Gastrocnemius medialis (tissue), 4 donors: ENCODE measurements around the gene SCNN1G. TPM values are rescaled to one million over a fixed set of nuclear protein-coding genes. Genes with fewer than 3 reads are reported as not detected.
A peak's percentile ranks its signal among the peaks of the same experiment; 100 is the strongest.
"Not testable (repeated sequence)": the region's sequence is repeated elsewhere in the genome, so short reads cannot be mapped to it uniquely, and the experiment has no call there.

Experiments
- ATAC-seq, 2 donors: fragments of 150-250 bp; one replicate each; pipeline ENCODE4 v1.9.1; 2016
- DNase-seq, 2 donors: peaks; one replicate each; pipeline ENCODE4 v3.0.0-alpha.2; 2019
- H3K27ac ChIP-seq, 4 donors: fragments of 200-600 bp; sonication (generic); 1 replicate in 1 of 4; 2 replicates in 3 of 4; pipeline ENCODE4 v1.5.1; 2016 to 2018; ENCODE audit warnings: mild to moderate bottlenecking in 2 of 4, moderate library complexity in 1 of 4
- H3K27me3 ChIP-seq, 3 donors: fragments of 200-600 bp; sonication (generic) in 2 of 3; 1 replicate in 1 of 3; 2 replicates in 2 of 3; pipeline versions ENCODE4 v1.5.1 to v1.6.0; 2016 to 2019; ENCODE audit warnings: mild to moderate bottlenecking in 1 of 3, moderate library complexity in 1 of 3
- H3K36me3 ChIP-seq, 2 donors: fragments of 200-600 bp; sonication (generic) in 1 of 2; one replicate each; pipeline ENCODE4 v1.5.1; 2017 to 2018
- H3K4me1 ChIP-seq, 2 donors: fragments of 200-600 bp; sonication (generic) in 1 of 2; one replicate each; pipeline ENCODE4 v1.5.1; 2016 to 2017; ENCODE audit warnings: mild to moderate bottlenecking in 2 of 2
- H3K4me3 ChIP-seq, 4 donors: fragments of 200-600 bp; sonication (generic) in 3 of 4; 1 replicate in 1 of 4; 2 replicates in 3 of 4; pipeline ENCODE4 v1.5.1; 2016 to 2019; ENCODE audit warnings: mild to moderate bottlenecking in 2 of 4
- H3K9me3 ChIP-seq, 3 donors: fragments of 200-600 bp; sonication (generic) in 2 of 3; 1 replicate in 1 of 3; 2 replicates in 2 of 3; pipeline ENCODE4 v1.5.1; 2016 to 2019
- POLR2A ChIP-seq, 2 donors: fragments of 450-650 bp; IDR thresholded peaks; one replicate each; pipeline ENCODE4 v1.6.1; 2017; ENCODE audit warnings: antibody characterized with exemption in 2 of 2, mild to moderate bottlenecking in 2 of 2, moderate library complexity in 2 of 2
- in situ Hi-C, 4 donors: fragments of 200-750 bp; cut with MboI; loops; one replicate each; pipeline versions ENCODE4 v1.15.0 to v1.8.0; 2017; ENCODE audit warnings: low sequenced_read_pairs in 4 of 4
- intact Hi-C: fragments of 100-400 bp; cut with DNase I; formaldehyde crosslinking; loops from one replicate; pipeline ENCODE4 v1.15.1; 2023; ENCODE audit warnings: low total_unique reads
- total RNA-seq, 4 donors: library from RNA; depleted of rRNA; stranded (reverse); fragments of >200 nt; gene quantifications; one replicate each; pipeline versions ENCODE4 v1.1.0 to v1.2.3, GENCODE V29; 2016
- TF ChIP-seq, protein P1 (sequence below), 5 experiments: fragments of 450-650 bp in 3 of 5; fragments of 200-600 bp in 2 of 5; sonication (generic) in 2 of 5; IDR thresholded peaks in 4 of 5; conservative IDR thresholded peaks in 1 of 5; 1 replicate in 4 of 5; 2 replicates in 1 of 5; pipeline ENCODE4 v1.5.1; 2016 to 2019; ENCODE audit warnings: antibody characterized with exemption in 5 of 5, mild to moderate bottlenecking in 3 of 5, moderate library complexity in 3 of 5

Gene SCNN1G
- total RNA-seq, 4 donors from 2014 or later: 0.58 TPM; not detected in 3

- TF ChIP-seq POLR2A (IDR thresholded peaks at IDR 0.05): no peak
- TF ChIP-seq, protein P1, sequence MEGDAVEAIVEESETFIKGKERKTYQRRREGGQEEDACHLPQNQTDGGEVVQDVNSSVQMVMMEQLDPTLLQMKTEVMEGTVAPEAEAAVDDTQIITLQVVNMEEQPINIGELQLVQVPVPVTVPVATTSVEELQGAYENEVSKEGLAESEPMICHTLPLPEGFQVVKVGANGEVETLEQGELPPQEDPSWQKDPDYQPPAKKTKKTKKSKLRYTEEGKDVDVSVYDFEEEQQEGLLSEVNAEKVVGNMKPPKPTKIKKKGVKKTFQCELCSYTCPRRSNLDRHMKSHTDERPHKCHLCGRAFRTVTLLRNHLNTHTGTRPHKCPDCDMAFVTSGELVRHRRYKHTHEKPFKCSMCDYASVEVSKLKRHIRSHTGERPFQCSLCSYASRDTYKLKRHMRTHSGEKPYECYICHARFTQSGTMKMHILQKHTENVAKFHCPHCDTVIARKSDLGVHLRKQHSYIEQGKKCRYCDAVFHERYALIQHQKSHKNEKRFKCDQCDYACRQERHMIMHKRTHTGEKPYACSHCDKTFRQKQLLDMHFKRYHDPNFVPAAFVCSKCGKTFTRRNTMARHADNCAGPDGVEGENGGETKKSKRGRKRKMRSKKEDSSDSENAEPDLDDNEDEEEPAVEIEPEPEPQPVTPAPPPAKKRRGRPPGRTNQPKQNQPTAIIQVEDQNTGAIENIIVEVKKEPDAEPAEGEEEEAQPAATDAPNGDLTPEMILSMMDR (IDR thresholded peaks at IDR 0.05 in 4 of 5, conservative IDR thresholded peaks at IDR 0.05 in 1 of 5): no peak
Measured at GRCh38 chr16:23141959-23142740, 40.4 kb upstream of the SCNN1G start.

DNA sequence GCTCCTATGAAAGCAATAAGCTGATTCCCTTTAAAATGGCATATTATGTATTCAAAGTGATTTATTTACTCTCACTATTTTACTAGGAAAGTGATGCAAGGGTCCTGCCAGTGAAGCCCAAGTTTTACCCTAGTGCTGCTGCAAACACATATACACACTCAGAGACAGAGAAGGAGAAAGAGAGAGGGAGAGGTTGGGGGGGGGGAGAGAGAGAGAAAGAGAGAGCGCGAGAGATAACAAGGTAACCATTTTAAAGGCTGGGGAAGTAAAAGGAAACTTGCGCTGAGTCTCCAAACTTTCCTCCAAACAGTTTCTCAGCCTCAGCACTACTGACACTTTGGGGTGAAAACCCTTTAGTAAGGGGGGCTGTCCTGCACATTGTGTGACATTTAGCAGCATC is 39.2 kb upstream of the SCNN1G start:
- H3K4me3 ChIP-seq: no peak overlapping the region
- H3K27me3 ChIP-seq: no peaks in the 10 kb centered on the region
- no peaks in the 10 kb centered on the region for H3K36me3 ChIP-seq
- TF ChIP-seq POLR2A (IDR thresholded peaks at IDR 0.05): no peak
- TF ChIP-seq, protein P1 (IDR thresholded peaks at IDR 0.05 in 4 of 5, conservative IDR thresholded peaks at IDR 0.05 in 1 of 5): no peak
- in situ Hi-C loops: no loop called here
- H3K4me1 ChIP-seq: peaks cover 39 to 51% of the 10 kb centered on the region in 2 donors
- no peaks in the 10 kb centered on the region for H3K9me3 ChIP-seq
- DNase-seq: no peak
- ATAC-seq: no peak
- no peak overlapping the region for H3K27ac ChIP-seq
- intact Hi-C loops: loop anchor here (10.0 kb wide), 1 partner anchor 1549 kb away; the partner anchor contains the start of gene METTL9

More at GRCh38 chr16:23141959-23142740, 40.4 kb upstream of the SCNN1G start:
- DNase-seq (no peak), ATAC-seq (no peak)
- Histone ChIP-seq H3K27me3 (no peaks in the 10 kb centered on the region), H3K9me3 (no peaks in the 10 kb centered on the region), H3K4me3 (no peak overlapping the region), H3K36me3 (no peaks in the 10 kb centered on the region), H3K27ac (no peak overlapping the region), H3K4me1 (peaks cover 29 to 40% of the 10 kb centered on the region in 2 donors)
- in situ Hi-C loops (no loop called here), intact Hi-C loops (loop anchor here (10.0 kb wide), 1 partner anchor 1547 kb away; the partner anchor contains the start of gene METTL9)

GRCh38 chr16:23144393-23144792 is 38.2 kb upstream of the SCNN1G start:
- ATAC-seq, in situ Hi-C loops, H3K27ac ChIP-seq, H3K27me3 ChIP-seq, H3K36me3 ChIP-seq, H3K9me3 ChIP-seq, H3K4me3 ChIP-seq, DNase-seq: not testable (repeated sequence)
- H3K4me1 ChIP-seq: peaks cover 39 to 52% of the 10 kb centered on the region in 2 donors
- intact Hi-C loops: loop anchor here (10.0 kb wide), 1 partner anchor 1550 kb away; the partner anchor contains the start of gene METTL9

GRCh38 chr16:23145186-23145585 is 37.4 kb upstream of the SCNN1G start:
- peaks cover 39 to 52% of the 10 kb centered on the region in 2 donors for H3K4me1 ChIP-seq
- no peak for DNase-seq
- H3K36me3 ChIP-seq: no peaks in the 10 kb centered on the region
- no peaks in the 10 kb centered on the region for H3K27me3 ChIP-seq
- peak overlapping the region in 2 of 4 donors; percentile 13 to 89 for H3K27ac ChIP-seq
- in situ Hi-C loops: no loop called here
- TF ChIP-seq, protein P1 (IDR thresholded peaks at IDR 0.05 in 4 of 5, conservative IDR thresholded peaks at IDR 0.05 in 1 of 5): no peak
- no peak for TF ChIP-seq POLR2A (IDR thresholded peaks at IDR 0.05)
- intact Hi-C loops: loop anchor here (10.0 kb wide), 1 partner anchor 1550 kb away; the partner anchor contains the start of gene METTL9
- no peak for ATAC-seq
- H3K9me3 ChIP-seq: no peaks in the 10 kb centered on the region
- no peak overlapping the region for H3K4me3 ChIP-seq

- Histone ChIP-seq H3K4me1 (peaks cover 39 to 49% of the 10 kb centered on the region in 2 donors), H3K36me3 (no peaks in the 10 kb centered on the region), H3K4me3 (no peak overlapping the region), H3K27me3 (no peaks in the 10 kb centered on the region), H3K27ac (peak overlapping the region in 3 of 4 donors; percentile 13 to 92 (median 89)), H3K9me3 (no peaks in the 10 kb centered on the region)
- ATAC-seq (no peak), DNase-seq (no peak)
- TF ChIP-seq, protein P1 (IDR thresholded peaks at IDR 0.05 in 4 of 5, conservative IDR thresholded peaks at IDR 0.05 in 1 of 5): no peak
- no peak for TF ChIP-seq POLR2A (IDR thresholded peaks at IDR 0.05)
- in situ Hi-C loops (no loop called here), intact Hi-C loops (loop anchor here (10.0 kb wide), 1 partner anchor 1551 kb away; the partner anchor contains the start of gene METTL9)
Measured at GRCh38 chr16:23145608-23146007, 36.9 kb upstream of the SCNN1G start.
